HK-2 (cell line): ENCODE measurements around the gene CLDN18.

Experiments
- DNase-seq: peaks from one replicate; pipeline ENCODE4 v3.0.0-alpha.2; 2018; ENCODE audit not compliant: unreplicated experiment

The CLDN18 gene

GRCh38 chr3:138009476-138010272 is at the start of gene CLDN18:
Gene CLDN18 (plus strand): TSS chr3:138010165. CDS start chr3:138010226, 61 bp downstream.
- DNase-seq: no peak

DNA sequence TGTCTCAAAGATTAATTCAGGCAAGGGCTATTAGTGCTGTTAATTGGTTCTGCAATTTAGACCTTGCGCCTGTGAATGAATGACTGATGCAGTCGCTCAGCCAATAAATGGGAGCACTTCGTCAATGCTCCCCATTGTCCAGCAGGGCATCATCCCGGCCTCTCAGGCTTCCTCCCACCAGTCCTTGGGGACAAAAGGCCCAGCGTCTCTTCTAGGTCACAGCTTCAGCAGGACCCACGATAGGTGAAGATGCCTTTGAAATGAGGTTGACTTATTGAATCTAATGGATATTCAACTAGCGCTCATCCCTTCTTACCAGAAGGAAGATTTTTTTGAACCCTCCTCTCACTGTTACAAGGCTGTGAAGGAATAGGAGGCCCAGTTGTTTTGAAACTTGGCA is 47.7 kb upstream of the CLDN18 start:
- DNase-seq: no peak

- no peak for DNase-seq
These were observed 46.5 kb upstream of the CLDN18 start for GRCh38 chr3:137963463-137963862.

- DNase-seq: peak; percentile 79
These were observed 38.8 kb upstream of the CLDN18 start for GRCh38 chr3:137970914-137971831.

DNA sequence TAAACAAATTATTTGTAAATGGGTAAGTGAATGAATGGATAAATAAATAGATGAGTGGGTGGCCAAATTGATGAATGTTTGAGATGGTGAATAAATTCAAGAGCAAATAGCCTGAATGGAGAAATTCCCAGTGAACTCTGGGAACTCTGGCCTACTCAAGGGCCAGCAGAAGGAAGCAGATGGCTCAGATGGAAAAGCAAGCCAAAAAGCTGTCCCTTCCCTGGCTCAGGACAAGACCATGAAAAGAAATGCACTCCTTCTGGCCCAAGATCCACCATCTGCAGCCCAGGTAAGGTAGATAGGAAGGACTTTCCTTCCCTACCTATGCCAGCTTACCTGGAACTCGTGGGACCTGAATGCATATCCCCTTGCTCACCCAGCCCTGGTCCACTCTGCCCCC is 37.6 kb upstream of the CLDN18 start:
- no peak for DNase-seq

DNA sequence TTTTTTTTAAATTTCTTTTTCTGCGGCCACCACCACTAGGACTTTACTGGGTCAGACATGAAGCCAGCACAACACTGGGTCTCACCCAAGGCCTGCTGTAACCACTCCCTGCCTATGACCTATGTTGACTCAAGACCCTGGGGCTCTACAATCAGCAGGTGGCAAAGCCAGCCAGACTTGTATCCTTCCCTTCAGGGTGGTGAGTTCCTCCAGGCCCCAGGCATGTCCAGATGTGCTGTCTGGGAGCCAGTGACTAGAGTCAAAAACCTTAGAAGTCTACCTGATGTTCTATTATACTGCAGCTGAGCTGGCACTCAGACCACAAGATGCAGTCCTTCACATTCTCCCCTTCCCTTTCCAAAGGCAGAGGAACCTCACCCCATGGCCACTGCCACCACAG is 31.6 kb upstream of the CLDN18 start:
- no peak for DNase-seq

GRCh38 chr3:137987723-137988122 is 22.2 kb upstream of the CLDN18 start:
- DNase-seq: no peak

GRCh38 chr3:137988152-137988551 is 21.8 kb upstream of the CLDN18 start:
- no peak for DNase-seq

DNA sequence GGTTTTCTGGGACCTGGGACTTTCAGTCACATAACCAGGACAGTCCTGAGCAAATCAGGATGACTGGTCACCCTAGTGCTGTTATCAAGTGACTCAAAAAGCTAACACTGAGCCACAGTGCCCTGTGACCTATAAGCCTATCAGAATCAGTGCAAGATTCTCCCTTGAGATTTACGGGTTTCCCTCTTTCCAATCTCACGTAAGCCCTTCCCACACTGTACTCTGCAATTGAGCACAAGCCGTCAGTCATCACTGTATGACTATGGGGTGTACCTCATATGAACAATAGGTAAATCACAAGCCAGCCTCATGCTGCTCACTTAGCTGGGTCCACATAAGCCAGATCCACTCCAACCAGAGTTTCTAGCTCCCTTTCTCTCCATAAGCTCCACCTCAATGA is 21.0 kb upstream of the CLDN18 start:
- no peak for DNase-seq

DNA sequence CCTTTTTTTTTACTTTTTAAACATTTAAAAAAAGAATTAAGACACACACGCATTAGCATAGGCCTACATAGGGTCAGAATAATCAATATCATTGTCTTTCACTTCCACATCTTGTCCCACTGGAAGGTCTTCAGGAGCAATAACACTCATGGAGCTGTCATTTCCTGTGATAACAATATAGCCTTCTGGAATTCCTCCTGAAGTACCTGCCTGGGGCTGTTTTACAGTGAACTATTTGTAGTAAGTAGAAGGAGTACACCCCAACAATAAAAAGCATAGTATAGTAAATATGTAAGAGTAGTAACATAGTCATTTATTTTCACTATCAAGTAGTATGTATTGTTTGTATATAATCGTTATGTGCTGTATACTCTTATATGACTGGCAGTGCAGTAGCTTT is 19.5 kb upstream of the CLDN18 start:
- DNase-seq: no peak

- DNase-seq: no peak
These were observed 17.4 kb upstream of the CLDN18 start for GRCh38 chr3:137992592-137992991.

- no peak for DNase-seq
These were observed 11.6 kb upstream of the CLDN18 start for GRCh38 chr3:137998121-137999042.

DNA sequence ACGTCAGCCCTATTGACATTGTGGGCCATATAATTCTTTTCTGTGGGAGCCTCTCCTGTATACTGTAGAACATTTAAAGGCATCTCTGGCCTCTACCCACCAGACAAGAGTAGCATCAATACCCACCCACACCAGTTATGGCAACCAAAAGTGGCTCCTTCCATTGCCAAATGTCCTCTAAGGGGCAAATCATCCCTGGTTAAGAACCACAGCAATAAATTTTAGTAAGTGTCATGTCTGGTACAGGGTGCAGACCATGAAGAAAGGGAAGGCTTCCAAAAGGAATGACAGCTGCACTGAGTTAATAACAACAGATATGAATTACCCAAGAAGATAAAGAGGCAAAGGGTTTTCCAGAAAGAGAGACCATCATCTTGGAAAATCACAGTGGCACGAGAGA is 6.9 kb upstream of the CLDN18 start:
- no peak for DNase-seq

DNA sequence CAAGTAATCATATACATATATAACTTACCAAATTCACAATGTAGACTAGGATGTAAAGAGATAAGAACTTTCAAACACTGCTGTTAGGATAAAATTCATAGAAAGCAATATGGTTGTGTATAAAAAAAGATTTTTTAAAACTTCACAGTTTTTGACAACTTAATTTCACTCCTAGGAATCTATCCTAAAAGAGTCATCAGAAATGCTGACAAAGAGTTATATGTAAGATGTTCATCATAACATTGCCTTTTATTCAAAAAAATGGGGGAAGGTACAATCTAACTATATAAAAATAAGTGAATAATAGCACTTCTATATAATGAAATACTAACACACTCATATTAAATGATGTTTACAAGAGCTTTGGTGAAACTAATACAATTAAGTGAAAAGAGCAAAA is 4.3 kb upstream of the CLDN18 start:
- DNase-seq: no peak

DNA sequence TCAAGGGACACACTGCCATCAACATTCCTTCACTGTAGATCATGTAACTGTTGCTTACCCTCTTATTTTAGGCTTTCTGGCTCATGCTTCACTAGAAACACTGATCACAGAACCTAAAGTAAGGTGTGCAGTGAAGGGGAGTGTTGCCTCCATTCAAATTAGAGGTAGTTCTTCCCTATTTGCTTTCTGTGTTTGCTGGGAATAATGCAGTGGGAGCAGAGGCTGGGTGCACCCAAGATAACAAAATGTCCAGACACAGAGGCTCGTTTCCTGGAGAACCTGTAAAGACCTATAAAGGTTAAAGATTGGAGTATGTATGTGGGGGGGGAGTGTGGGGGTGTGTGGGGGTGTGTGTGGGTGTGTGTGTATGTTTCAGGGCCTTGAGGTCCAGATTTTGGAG is 2.1 kb upstream of the CLDN18 start:
- DNase-seq: no peak

DNA sequence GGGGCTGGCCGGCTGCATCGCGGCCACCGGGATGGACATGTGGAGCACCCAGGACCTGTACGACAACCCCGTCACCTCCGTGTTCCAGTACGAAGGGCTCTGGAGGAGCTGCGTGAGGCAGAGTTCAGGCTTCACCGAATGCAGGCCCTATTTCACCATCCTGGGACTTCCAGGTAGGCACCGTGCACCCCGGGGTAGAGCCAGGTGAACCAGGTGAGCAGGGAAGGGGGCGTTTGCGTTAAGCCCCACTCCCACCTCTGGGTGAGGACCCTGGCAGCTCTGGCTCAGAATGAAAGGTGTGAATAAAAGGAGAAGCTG is 267 bp downstream of the CLDN18 start:
- no peak for DNase-seq

- no peak for DNase-seq
These were observed 1.8 kb downstream of the CLDN18 start for GRCh38 chr3:138011722-138012121.

GRCh38 chr3:138012526-138012925 is 2.6 kb downstream of the CLDN18 start:
- DNase-seq: no peak

GRCh38 chr3:138016065-138016464 is 6.1 kb downstream of the CLDN18 start:
- DNase-seq: no peak

- DNase-seq: no peak
These were observed 9.5 kb downstream of the CLDN18 start for GRCh38 chr3:138019281-138020069.

DNA sequence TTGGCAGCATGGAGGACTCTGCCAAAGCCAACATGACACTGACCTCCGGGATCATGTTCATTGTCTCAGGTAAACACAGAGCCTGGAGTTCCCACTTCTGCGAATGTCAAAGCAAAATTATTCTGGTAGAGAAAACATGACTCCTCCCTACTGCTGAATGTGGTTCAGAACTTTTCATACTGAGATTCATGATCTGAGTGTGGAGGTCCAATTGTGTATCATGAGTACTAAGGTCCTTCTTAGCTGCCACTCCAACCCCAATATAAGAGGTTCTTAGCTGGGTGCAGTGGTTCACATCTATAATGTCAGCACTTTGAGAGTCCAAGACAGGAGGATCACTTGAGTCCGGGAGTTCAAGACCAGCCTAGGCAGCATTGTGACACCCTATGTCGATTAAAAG is 13.8 kb downstream of the CLDN18 start:
- DNase-seq: no peak
